Parathyroid adenoma (tissue), 2 donors: Measurements from ENCODE around the gene FIBP.
A peak's percentile ranks its signal among the peaks of the same experiment; 100 is the strongest.

Source experiments
- H2AFZ ChIP-seq: fragments of 300-600 bp; sonication (generic); one replicate; pipeline ENCODE4 v1.7.0; 2017; ENCODE audit warnings: antibody characterized with exemption, mild to moderate bottlenecking
- H3K27ac ChIP-seq: fragments of 300-600 bp; sonication (generic); one replicate; pipeline ENCODE4 v1.7.0; 2017
- H3K27me3 ChIP-seq: fragments of 300-600 bp; sonication (generic); one replicate; pipeline ENCODE4 v1.7.0; 2017; ENCODE audit warnings: low read length; ENCODE audit not compliant: control insufficient read depth, insufficient read depth
- H3K36me3 ChIP-seq: fragments of 300-600 bp; sonication (generic); one replicate; pipeline ENCODE4 v1.7.0; 2017; ENCODE audit warnings: low read length; ENCODE audit not compliant: control insufficient read depth, insufficient read depth
- H3K4me1 ChIP-seq: fragments of 300-600 bp; sonication (generic); one replicate; pipeline ENCODE4 v1.7.0; 2017; ENCODE audit warnings: control low read depth
- H3K4me2 ChIP-seq: fragments of 300-600 bp; sonication (generic); one replicate; pipeline ENCODE4 v1.7.0; 2017; ENCODE audit warnings: low read length
- H3K4me3 ChIP-seq: fragments of 300-600 bp; sonication (generic); one replicate; pipeline ENCODE4 v1.7.0; 2017; ENCODE audit warnings: low read depth, low read length
- H3K79me2 ChIP-seq: fragments of 300-600 bp; sonication (generic); one replicate; pipeline ENCODE4 v1.7.0; 2017; ENCODE audit warnings: control low read depth
- H3K9ac ChIP-seq: fragments of 300-600 bp; sonication (generic); one replicate; pipeline ENCODE4 v1.7.0; 2017; ENCODE audit warnings: mild to moderate bottlenecking
- H3K9me3 ChIP-seq: fragments of 300-600 bp; sonication (generic); one replicate; pipeline ENCODE4 v1.7.0; 2017; ENCODE audit warnings: low read length; ENCODE audit not compliant: control insufficient read depth
- CTCF ChIP-seq: fragments of 300-600 bp; sonication (generic); IDR thresholded peaks from one replicate; pipeline ENCODE4 v1.7.0; 2017; ENCODE audit warnings: antibody characterized with exemption, mild to moderate bottlenecking
- donor health status: primary hyperparathyroidism.

Gene FIBP

GRCh38 chr11:65858681-65859087, 29.6 kb downstream of the FIBP start:
- Histone ChIP-seq H3K36me3 (no peaks in the 10 kb centered on the region), H3K27ac (peak overlapping the region; percentile 100), H2AFZ (peak overlapping the region; percentile 80), H3K4me1 (peaks cover 11% of the 10 kb centered on the region), H3K4me2 (peak overlapping the region; percentile 97), H3K4me3 (peak overlapping the region; percentile 90), H3K9ac (no peak overlapping the region), H3K9me3 (no peaks in the 10 kb centered on the region), H3K27me3 (no peaks in the 10 kb centered on the region), H3K79me2 (peaks cover 5% of the 10 kb centered on the region)
- TF ChIP-seq CTCF, result no peak

GRCh38 chr11:65857853-65858680, 30.2 kb downstream of the FIBP start, which contains the start of gene CFL1:
CFL1 (minus strand) TSS chr11:65858180; CDS start chr11:65858099, 81 bp downstream.
- TF ChIP-seq CTCF, result no peak

GRCh38 chr11:65857500-65857852, 30.8 kb downstream of the FIBP start:
- Histone ChIP-seq H3K36me3 (no peaks in the 10 kb centered on the region), H3K9ac (peak overlapping the region; percentile 84), H3K4me2 (peak overlapping the region; percentile 83), H3K4me1 (peaks cover 11% of the 10 kb centered on the region), H3K27ac (peak overlapping the region; percentile 100), H3K9me3 (no peaks in the 10 kb centered on the region), H3K79me2 (peaks cover 5% of the 10 kb centered on the region), H2AFZ (peak overlapping the region; percentile 53), H3K4me3 (peak overlapping the region; percentile 90), H3K27me3 (no peaks in the 10 kb centered on the region)
- TF ChIP-seq CTCF, result no peak

More at GRCh38 chr11:65857853-65858680, 30.2 kb downstream of the FIBP start, which contains the start of gene CFL1:
- Histone ChIP-seq H3K9ac (peak within 1 kb of the TSS; percentile 84), H3K4me1 (peaks cover 11% of the 10 kb centered on the region), H3K27me3 (no peaks in the 10 kb centered on the region), H3K4me2 (peak within 1 kb of the TSS; percentile 97), H3K36me3 (no peaks in the 10 kb centered on the region), H3K4me3 (peak within 1 kb of the TSS; percentile 90), H2AFZ (peak within 1 kb of the TSS; percentile 80), H3K27ac (peak within 1 kb of the TSS; percentile 100), H3K79me2 (peaks cover 5% of the 10 kb centered on the region), H3K9me3 (no peaks in the 10 kb centered on the region)

- H3K4me1 ChIP-seq, result peaks cover 11% of the 10 kb centered on the region
- peak overlapping the region; percentile 90 for H3K4me3 ChIP-seq
- TF ChIP-seq CTCF, result no peak
- peak overlapping the region; percentile 83 for H3K4me2 ChIP-seq
- H3K9me3 ChIP-seq, result no peaks in the 10 kb centered on the region
- H3K27me3 ChIP-seq, result no peaks in the 10 kb centered on the region
- peak overlapping the region; percentile 53 for H2AFZ ChIP-seq
- no peaks in the 10 kb centered on the region for H3K36me3 ChIP-seq
- H3K9ac ChIP-seq, result peak overlapping the region; percentile 84
- H3K79me2 ChIP-seq, result peaks cover 5% of the 10 kb centered on the region
- peak overlapping the region; percentile 100 for H3K27ac ChIP-seq
Measured at GRCh38 chr11:65856689-65857499, 31.4 kb downstream of the FIBP start.
